Hematopoietic multipotent progenitor cell treated with erythropoietin and hydrocortisone succinate and interleukin-3 and kit ligand, for 4 days (in vitro differentiated cells): Measurements from ENCODE around the gene ANKRD12.
"Not testable (repeated sequence)": the region's sequence is repeated elsewhere in the genome, so short reads cannot be mapped to it uniquely, and the experiment has no call there.

Experiments used
- DNase-seq: peaks from one replicate; pipeline ENCODE4 v3.0.0-alpha.2; 2015

Gene ANKRD12

DNA sequence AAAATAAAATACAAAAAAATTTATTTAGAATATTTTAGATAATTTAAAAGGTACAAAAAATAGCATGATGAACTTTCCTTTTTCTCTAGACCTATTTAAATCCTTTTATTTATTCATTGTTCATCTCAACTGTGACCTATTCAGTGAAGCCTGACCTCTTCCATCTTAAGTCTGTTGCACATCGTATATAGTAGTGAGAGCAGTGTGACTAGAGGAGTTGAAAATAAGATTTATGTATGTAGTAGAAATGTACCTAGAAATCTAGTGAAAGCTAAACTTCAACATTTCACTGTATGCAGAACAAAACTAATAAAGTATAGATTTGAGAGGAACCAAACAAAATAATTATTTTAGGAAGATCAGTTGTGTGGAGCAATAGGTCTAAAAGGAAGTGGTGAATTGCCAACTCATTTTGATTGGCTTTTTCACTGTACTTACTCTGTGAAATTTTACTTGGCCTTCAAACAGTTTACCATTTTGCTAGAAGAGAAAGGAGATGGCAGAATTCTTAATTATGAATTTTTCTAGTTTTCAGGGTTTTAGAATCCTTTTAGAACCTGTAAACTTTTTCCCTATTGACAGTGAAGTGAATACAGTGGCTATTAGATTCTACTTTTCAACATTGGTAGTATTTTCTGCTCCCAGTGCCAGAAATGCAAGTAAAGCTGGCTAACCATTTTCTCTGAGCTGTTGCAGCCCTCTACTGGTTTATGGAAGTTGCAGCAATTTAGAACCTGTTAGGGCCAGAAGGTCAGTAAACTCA is 11.0 kb downstream of the ANKRD12 start:
- peak; percentile 88 for DNase-seq

DNA sequence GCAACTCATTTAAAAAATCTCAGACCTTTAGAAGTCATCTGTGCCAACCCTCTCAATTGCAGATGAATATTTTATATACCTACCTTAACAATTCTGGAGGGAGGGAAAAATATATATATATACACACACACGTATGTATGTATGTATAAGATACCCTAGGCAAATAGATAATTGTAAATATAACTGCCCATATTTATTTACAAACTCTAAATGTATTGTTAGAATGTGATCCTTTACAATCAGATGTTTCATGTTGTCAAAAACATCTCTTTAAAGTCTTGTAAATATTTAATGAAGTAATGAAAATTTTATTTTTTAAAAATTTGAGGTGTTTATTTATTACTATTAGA is 11.6 kb downstream of the ANKRD12 start:
- no peak for DNase-seq

DNA sequence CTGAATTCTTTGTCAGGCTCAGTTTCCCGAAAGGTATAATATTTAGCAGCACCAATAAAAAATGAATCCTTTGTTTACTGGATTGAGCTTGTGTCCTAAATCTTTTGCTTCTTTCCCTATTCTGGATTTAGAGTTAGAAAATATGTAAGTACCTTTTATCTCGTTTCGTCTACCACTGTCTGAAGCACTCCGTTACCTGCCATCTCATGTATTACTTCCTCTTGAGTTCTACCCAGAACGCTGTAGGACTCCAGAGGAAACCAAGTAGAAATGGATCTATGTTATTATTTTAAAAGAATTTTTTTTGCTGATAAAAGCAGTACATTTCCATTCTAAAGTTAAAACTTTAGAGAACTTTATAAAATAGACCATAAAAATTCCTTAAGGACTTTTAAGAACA is 13.5 kb downstream of the ANKRD12 start:
- peak; percentile 52 for DNase-seq

DNA sequence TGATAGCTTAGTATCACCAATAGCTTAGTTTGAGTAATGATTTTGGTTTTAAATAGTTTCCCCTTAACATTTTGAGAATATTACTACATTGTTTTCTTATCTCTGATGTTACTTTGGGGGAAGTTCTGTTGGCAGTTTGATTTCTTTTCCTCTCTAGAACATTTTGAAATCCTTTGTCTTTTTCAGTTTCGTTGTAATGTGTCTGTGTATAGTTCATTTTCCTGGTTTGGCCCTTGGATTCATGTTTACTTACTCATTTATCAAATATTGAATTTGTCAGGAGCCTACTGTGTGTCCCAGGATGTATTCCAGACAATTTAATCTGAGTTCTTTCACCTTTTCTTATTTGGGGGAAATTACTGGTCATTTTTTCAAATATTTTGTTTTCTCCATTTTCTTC is 16.7 kb downstream of the ANKRD12 start:
- DNase-seq: peak; percentile 48

DNA sequence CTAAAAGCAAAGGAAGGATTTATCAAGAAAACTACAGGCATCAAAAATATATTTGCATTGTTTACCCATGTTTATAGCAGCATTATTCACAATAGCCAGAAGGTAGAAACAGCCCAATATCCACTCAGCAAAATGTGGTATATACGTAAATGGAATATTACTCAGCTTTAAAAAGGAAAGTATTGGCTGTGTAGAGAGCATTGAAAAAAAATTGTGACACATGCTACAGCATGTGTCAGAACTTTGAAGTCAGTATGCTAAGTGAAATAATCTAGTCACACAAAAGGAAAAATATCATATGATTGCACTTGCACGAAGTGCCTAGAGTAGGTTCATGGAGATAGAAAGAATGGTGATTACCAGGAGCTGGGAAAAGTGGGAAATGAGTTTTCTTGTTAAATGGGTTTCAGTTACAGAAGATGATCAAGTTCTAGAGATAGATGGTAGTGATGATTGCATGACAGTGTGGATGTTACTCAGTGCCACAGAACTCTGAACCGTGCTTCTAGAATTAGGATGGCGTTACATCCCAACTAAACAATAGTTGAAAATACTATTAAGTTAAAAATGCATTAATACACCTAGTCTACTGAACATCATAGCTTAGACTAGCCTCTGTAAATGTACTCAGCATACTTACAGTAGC is 20.1 kb downstream of the ANKRD12 start:
- no peak for DNase-seq

DNA sequence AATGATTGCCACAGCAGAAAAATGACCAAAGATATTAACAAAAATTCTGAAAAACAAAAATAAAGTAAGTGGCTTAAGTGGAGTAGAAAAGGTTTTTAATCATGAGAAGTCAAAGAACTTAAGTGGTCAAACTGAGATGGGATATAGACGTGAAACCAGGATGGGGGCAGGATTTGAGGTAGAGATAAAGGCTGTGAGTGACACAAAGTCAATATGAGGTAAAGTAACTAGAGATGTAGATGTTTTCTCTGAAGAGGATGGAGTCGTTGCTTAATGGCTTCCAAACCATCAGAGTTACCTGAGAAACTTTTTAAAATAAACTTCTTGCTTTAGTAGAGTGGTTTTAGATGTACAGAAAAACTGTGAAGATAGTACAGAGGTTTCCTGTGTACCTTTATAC is 21.2 kb downstream of the ANKRD12 start:
- DNase-seq: no peak

DNA sequence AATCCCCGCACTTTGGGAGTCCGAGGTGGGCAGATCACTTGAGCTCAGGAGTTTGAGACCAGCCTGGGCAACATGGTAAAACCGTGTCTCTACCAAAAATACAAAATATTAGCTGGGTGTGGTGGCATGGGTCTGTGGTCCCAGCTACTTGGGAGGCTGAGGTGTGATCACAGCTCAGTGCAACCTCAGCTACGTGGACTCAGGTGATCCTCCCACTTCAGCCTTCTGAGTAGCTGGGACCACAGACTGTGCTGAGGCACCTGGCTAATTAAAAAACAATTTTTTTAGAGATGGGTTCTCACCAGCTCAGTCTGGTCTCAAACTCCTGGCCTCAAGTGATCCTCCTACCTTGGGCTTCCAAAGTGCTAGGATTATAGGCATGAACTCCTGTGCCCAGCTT is 23.4 kb downstream of the ANKRD12 start:
- DNase-seq: no peak

DNA sequence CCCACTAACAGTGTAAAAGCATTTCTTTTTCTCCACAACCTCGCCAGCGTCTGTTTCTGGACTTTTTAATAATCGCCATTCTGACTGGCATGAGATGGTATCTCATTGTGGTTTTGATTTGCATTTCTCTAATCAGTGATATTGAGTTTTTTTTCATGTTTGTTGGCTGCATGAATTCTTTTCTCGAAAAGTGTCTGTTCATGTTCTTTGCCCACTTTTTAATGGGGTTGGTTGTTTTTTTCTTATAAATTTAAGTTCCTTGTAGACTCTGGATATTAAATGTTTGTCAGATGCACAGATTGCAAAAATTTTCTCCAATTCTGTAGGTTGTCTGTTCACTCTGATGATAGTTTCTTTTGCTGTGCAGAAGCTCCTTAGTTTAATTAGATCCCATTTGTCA is 26.1 kb downstream of the ANKRD12 start:
- DNase-seq: not testable (repeated sequence)

DNA sequence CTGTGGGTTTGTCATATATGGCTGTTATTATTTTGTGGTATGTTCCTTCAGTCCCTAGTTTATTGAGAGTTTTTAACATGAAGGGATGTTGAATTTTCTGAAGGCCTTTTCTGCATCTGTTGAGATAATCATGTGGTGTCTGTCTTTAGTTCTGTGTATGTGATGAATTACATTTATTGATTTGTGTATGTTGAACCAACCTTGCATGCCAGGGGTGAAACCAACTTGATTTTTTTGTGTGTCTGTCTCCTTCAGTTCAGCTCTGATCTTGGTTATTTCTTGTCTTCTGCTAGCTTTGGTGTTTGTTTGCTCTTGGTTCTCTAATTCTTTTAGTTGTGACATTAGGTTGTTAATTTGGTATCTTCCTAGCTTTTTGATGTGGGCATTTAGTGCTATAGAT is 27.6 kb downstream of the ANKRD12 start:
- DNase-seq: not testable (repeated sequence)

DNA sequence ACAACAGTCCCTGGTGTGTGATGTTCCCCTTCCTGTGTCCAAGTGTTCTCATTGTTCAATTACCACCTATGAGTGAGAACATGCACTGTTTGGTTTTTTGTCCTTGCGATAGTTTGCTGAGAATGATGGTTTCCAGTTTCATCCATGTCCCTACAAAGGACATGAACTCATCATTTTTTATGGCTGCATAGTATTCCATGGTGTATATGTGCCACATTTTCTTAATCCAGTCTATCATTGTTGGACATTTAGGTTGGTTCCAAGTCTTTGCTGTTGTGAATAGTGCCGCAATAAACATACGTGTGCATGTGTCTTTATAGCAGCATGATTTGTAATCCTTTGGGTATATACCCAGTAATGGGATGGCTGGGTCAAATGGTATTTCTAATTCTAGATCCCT is 29.3 kb downstream of the ANKRD12 start:
- not testable (repeated sequence) for DNase-seq

DNA sequence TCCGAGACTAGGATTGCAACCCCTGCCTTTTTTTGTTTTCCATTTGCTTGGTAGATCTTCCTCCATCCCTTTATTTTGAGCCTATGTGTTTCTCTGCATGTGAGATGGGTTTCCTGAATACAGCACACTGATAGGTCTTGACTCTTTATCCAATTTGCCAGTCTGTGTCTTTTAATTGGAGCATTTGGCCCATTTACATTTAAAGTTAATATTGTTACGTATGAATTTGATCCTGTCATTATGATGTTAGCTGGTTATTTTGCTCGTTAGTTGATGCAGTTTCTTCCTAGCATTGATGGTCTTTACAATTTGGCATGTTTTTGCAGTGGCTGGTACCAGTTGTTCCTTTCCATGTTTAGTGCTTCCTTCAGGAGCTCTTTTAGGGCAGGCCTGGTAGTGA is 32.9 kb downstream of the ANKRD12 start:
- DNase-seq: not testable (repeated sequence)

DNA sequence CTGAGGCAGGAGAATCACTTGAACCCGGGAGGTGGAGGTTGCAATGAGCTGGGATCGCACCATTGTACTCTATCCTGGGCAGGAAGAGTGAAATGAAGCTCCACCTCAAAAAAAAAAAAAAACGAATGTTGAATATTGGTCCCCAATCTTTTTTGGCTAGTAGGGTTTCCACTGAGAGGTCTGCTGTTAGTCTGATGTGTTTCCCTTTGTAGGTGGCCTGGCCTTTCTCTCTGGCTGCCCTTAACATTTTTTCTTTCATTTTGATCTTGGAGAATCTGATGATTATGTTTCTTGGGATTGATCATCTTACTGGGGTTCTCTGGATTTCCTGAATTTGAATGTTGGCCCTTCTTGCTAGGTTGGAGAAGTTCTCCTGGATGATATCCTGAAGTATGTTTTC is 35.3 kb downstream of the ANKRD12 start:
- not testable (repeated sequence) for DNase-seq

DNA sequence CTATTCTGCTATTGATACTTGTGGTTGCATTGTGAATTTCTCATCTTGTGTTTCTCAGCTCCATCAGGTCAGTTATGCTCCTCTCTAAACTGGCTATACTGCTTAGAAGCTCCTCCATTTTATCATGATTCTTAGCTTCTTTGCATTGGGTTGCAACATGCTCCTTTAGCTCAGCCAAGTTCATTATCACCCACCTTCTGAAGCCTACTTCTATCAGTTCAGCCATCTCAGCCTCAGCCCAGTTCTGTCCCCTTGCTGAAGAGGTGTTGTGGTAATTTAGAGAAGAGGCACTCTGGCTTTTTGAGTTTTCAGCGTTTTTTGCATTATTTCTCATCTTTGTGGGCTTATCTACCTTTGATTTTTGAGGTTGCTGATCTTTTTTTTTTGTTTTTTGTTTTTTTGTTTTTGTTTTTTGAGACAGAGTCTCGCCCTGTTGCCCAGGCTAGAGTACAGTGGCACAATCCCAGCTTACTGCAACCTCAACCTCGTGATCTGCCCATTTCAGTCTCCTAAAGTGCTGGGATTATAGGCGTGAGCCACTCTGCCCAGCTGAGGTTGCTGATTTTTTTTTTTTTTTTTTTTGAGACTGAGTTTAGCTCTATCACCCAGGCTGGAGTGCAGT is 36.0 kb downstream of the ANKRD12 start:
- peak; percentile 43 for DNase-seq

DNA sequence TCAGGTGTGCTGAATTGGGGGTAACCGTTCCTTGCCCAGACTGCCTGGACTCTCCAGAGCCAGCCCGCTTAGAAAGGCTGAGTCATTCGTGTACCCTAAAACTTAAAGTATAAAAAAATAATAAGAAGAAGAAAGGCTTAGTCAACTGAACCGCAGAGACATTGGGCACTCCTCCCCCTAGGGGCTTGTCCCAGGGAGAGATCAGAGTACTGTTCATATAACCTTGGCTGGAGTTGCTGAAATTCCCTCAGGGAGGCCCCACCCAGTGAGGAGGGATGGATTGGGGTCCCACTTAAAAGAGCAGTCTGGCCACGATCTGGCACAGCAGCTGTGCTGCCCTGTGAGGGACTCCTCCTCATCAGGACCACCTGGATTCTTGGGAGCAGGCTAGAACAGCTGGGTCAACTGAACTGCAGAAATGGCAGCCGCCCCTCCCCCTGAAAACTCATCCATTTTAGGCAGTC is 37.2 kb downstream of the ANKRD12 start:
- DNase-seq: peak; percentile 52

DNA sequence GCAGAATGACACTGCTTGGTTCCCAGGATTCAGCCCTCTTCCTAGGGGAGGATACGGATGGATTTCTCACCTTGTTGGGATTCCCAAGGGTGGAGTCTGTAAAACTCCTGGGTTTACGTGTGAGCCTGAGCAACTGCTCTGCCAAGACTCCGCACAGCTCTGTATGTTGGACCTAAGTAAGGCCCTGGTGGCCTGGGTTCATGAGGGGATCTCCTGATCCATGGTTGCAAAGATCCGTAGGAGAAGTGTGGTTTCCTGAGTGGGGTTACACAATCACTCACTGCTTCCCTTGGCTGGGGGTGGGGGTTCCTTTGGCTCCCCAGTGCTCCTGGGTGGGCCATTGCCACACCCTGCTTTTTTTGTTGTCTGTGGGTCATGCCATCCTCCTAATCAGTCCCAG is 37.7 kb downstream of the ANKRD12 start:
- peak; percentile 58 for DNase-seq

DNA sequence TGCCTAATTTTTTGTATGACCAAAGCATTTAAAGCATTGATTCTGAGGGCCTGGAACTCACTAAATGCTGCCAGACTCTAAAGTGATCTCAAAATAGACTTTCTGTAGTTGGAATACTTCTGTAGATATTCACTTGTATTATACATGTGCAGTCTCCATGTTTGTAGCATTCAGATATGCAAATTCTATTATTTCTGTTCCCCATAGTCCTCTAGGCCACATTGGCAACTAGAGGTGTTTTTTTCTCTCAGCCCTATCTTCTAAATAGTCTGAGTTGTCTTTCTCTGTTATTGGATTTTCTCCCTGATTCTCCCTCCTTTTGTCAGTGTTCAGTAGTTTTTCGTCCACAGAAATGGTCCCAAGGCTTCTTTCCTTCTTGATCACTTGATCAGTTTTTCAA is 38.5 kb downstream of the ANKRD12 start:
- no peak for DNase-seq

DNA sequence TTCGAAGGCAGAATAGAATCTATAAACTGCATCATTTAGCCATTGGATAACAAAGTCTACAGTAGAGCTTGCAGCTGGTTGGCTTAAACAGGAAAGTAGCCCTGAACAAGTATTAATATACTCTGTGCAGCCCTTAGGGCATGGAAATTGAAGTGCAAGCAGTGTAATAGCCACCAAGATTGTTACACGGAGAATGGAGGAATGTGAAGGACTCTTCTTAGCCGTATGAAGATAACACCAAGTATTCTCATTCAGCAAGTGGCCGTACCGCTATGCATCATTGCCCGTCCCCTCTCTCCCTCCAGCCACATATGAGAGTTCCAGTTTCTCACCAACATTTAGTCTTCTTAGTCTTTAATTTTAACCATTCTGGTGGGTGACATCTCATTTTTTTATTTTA is 40.5 kb downstream of the ANKRD12 start:
- no peak for DNase-seq

DNA sequence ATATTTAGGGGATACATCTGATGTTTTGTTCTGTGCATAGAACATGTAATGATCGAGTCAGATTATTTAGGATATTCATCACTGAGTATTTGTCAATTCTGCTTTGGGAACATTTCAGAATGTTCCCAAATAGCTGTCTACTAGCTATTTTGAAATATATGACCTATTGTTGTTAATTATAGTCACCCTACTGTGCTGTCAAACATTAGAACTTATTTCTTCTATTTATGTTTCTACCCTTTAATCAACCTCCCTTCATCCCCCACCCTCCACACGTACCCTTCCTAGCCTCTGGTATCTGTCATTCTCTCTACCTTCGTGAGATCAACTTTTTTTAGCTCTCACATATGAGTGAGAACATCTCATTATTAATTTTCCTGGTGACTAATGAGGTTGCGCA is 40.9 kb downstream of the ANKRD12 start:
- no peak for DNase-seq

DNA sequence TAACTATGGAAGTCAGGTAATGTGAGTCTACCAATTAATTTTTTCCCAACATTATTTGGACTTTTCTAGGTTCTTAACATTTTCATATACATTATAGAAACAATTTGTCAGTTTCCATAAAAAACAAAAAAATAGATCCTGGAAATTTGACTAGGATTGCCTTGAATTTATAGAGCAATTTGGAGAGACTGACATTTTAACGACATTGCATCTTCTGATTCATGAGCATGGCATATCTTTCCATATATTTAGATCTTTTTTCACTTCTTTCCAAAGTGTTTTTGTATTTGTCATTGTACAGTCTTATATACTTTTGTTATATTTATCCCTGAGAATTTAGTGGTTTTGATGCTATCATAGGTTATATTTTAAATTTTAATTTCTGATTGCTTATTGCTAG is 42.0 kb downstream of the ANKRD12 start:
- DNase-seq: no peak

DNA sequence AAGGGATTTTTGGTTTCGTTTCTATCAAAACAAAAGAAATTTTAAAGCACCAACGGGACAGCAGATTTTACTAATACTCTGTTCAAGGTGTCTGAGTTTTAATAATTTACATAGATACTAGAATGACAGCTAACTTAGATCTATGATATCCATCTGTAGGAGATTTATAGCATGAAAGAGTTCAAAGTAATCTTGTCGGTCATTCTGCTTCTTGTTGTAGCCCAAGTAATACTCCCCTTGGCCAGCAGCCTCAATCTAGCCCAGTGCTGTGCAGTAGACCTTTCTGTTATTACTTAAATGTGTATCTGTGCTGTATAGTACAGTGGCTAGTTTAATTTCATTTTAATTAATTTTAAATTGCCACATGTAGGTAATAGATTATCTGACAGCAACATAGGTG is 44.7 kb downstream of the ANKRD12 start:
- DNase-seq: no peak

DNA sequence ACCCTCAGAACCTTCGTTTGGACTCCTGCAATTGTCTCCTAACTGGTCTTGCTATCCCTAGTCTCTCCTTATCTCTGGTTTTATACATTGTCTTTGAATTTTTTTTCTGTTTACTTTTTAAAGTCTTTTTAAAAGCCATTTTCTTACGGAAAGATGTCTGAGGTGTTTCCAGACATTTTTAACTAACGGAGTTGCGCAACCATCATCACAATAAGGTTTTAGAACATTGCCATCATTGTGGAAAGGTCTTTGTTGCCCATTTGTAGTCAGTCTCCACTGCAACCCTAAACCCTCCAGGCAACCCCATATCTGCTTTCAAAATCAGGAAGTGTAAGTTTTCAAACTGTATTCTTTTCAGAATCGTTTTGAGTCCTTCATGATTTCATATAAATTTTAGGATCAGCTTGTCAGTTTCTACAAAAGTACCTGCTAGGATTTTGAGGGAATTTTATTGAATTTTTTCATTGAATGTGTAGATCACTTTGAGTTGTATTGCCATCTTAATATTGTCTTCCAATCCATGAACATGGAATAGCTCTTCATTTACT is 46.3 kb downstream of the ANKRD12 start:
- DNase-seq: peak; percentile 40

DNA sequence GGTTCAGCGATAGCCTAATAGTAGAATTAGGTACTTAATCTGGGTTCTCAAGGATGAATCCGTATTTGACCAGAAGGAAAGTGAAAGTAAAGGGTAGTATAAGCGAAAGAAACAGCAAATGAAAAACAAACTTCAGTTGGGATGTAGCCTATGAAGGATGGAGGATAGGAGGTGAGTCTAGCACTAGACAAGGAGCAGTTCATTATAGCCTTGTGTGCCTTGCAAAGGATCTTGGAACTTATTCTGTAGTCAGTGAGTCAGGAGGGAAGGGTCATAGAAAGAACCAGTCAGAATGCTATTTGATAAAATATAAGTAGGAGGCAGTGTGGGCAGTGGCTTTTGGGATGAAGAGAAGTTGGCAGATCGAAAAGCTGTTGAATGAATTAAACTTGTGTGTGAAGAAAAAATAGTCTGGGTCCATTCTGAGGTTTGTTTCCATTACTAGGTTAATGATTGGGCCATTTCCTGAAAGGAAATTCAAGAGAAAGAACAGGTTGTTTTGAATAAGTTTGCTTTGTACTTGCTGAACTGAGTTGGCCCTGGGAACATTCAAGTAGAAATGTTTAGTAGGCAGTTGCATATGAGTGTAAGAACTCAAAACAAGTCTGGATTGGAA is 48.5 kb downstream of the ANKRD12 start:
- DNase-seq: peak; percentile 44
